ENCODE results near the gene NFIX.

GRCh38 chr19:13092606-13093235, 97.4 kb downstream of the NFIX start:
- TF ChIP-seq POLR2A (IDR thresholded peaks at IDR 0.05) (no peak), CTCF (IDR thresholded peaks at IDR 0.05) (no peak)

Data from tibial nerve (tissue), 3 donors.